Measurements from ENCODE around the gene RBL1. TPM values are rescaled to one million over a fixed set of nuclear protein-coding genes. Genes with fewer than 3 reads are reported as not detected.

Gene RBL1
- total RNA-seq, 1 donor from 2014 or later: 5.7 TPM

GRCh38 chr20:36951198-36951978 lies 144.4 kb downstream of the RBL1 start, which contains the start of gene SAMHD1:
SAMHD1 (minus strand) TSS chr20:36951708; CDS start chr20:36951643, 65 bp downstream.
- Mint-ChIP-seq H3K27ac (ENCODE audit: unreplicated experiment) (peak within 1 kb of the TSS; percentile 64), H3K27me3 (ENCODE audit: unreplicated experiment) (peaks cover 4% of the 10 kb centered on the region), H3K9me3 (ENCODE audit: unreplicated experiment) (no peaks in the 10 kb centered on the region), H3K4me1 (ENCODE audit: unreplicated experiment) (peaks cover 23% of the 10 kb centered on the region), H3K36me3 (ENCODE audit: low read depth, unreplicated experiment) (peaks cover 8% of the 10 kb centered on the region), H3K4me3 (ENCODE audit: unreplicated experiment) (peak within 1 kb of the TSS; percentile 98)
- no peak for TF ChIP-seq CTCF (IDR thresholded peaks at IDR 0.05; ENCODE audit: unreplicated experiment)
- DNase-seq (ENCODE audit: low spot score): peak; percentile 94

- Mint-ChIP-seq H3K27ac (ENCODE audit: unreplicated experiment) (peak overlapping the region; percentile 78), H3K27me3 (ENCODE audit: unreplicated experiment) (peaks cover 4% of the 10 kb centered on the region), H3K36me3 (ENCODE audit: low read depth, unreplicated experiment) (peaks cover 8% of the 10 kb centered on the region), H3K9me3 (ENCODE audit: unreplicated experiment) (no peaks in the 10 kb centered on the region), H3K4me1 (ENCODE audit: unreplicated experiment) (peaks cover 23% of the 10 kb centered on the region), H3K4me3 (ENCODE audit: unreplicated experiment) (peak overlapping the region; percentile 98)
- TF ChIP-seq CTCF (IDR thresholded peaks at IDR 0.05; ENCODE audit: unreplicated experiment): no peak
- peak; percentile 31 for DNase-seq (ENCODE audit: low spot score)
These were observed 145.2 kb downstream of the RBL1 start for GRCh38 chr20:36950414-36951197.

Other genes starting within 250 kb of the RBL1 start
- not detected for gene TLDC2, start 219.9 kb downstream of the RBL1 start, total RNA-seq (ENCODE audit: unreplicated experiment)
- gene SAMHD1, start 144.3 kb downstream of the RBL1 start, total RNA-seq (ENCODE audit: unreplicated experiment): 58.1 TPM
- 187 TPM for gene RPN2, start 83.3 kb upstream of the RBL1 start, total RNA-seq (ENCODE audit: unreplicated experiment)
- 4.3 TPM for gene MROH8, start 83.6 kb upstream of the RBL1 start, total RNA-seq (ENCODE audit: unreplicated experiment)
- gene GHRH, start 165.8 kb upstream of the RBL1 start, total RNA-seq (ENCODE audit: unreplicated experiment): not detected
- gene MANBAL, start 193.7 kb upstream of the RBL1 start, total RNA-seq (ENCODE audit: unreplicated experiment): 35.6 TPM

Data from endothelial cell (in vitro differentiated cells).